ENCODE data around the gene AFDN. TPM values are rescaled to one million over a fixed set of nuclear protein-coding genes. Genes with fewer than 3 reads are reported as not detected.

AFDN gene
- total and polyA plus RNA-seq, 2 experiments from 2014 or later: 66.9 to 200 TPM

- ATAC-seq: no peak; the same call in 2 of the 3 replicates
- TF ChIP-seq EZH2phosphoT487 (IDR thresholded peaks at IDR 0.05; ENCODE audit: unreplicated experiment) (no peak), ZNF114 (CRISPR knock-in tag; IDR thresholded peaks at IDR 0.05) (no peak), ETS1 (IDR thresholded peaks at IDR 0.05) (no peak), ZNF462 (CRISPR knock-in tag; IDR thresholded peaks at IDR 0.05) (no peak), CREB1 (CRISPR knock-in tag; IDR thresholded peaks at IDR 0.05; ENCODE audit: low read depth) (no peak), REST (IDR thresholded peaks at IDR 0.05; ENCODE audit: unreplicated experiment) (no peak), NANOG (IDR thresholded peaks at IDR 0.05; ENCODE audit: borderline replicate concordance) (no peak), JUNB (IDR thresholded peaks at IDR 0.05; ENCODE audit: unreplicated experiment) (no peak)
- Histone ChIP-seq H3K27ac (ENCODE audit: low read depth) (peak overlapping the region; percentile 71), H2AFZ (no peak overlapping the region), H3K4me1 (ENCODE audit: insufficient read depth) (peaks cover 34% of the 10 kb centered on the region), H3K27me3 (ENCODE audit: insufficient read depth) (no peaks in the 10 kb centered on the region), H3K4me2 (peak overlapping the region; percentile 48; the same call in 1 of the 2 replicates), H4K20me1 (replicated peaks; ENCODE audit: insufficient read depth) (no peaks in the 10 kb centered on the region), H3K79me2 (replicated peaks; ENCODE audit: insufficient read depth) (no peaks in the 10 kb centered on the region), H3K9me2 (ENCODE audit: insufficient read depth) (no peaks in the 10 kb centered on the region), H3F3A (replicated peaks; ENCODE audit: low read depth) (no peaks in the 10 kb centered on the region), H3K36me3 (ENCODE audit: insufficient read depth) (no peaks in the 10 kb centered on the region), H3K4me3 (0 out of 2 replicates have a peak overlapping the region, but pooled peaks have one; percentile 19)
- DNase-seq (ENCODE audit: low spot score): no peak
- Mint-ChIP-seq H3K27me3 (ENCODE audit: insufficient read depth, low read depth, poor library complexity) (peaks cover 3% of the 10 kb centered on the region), H3K36me3 (ENCODE audit: low read depth) (peaks cover 8% of the 10 kb centered on the region; the same call in 1 of the 3 replicates), H3K9me3 (no peaks in the 10 kb centered on the region; the same call in 2 of the 3 replicates), H3K4me1 (peaks cover 36% of the 10 kb centered on the region), H3K4me3 (peak overlapping the region; percentile 18; the same call in 2 of the 3 replicates), H3K27ac (peak overlapping the region; percentile 20)
These were observed 9.0 kb upstream of the AFDN start for GRCh38 chr6:167817729-167818128.
